Measurements from ENCODE around the gene ALDH4A1.

Gene ALDH4A1

DNA sequence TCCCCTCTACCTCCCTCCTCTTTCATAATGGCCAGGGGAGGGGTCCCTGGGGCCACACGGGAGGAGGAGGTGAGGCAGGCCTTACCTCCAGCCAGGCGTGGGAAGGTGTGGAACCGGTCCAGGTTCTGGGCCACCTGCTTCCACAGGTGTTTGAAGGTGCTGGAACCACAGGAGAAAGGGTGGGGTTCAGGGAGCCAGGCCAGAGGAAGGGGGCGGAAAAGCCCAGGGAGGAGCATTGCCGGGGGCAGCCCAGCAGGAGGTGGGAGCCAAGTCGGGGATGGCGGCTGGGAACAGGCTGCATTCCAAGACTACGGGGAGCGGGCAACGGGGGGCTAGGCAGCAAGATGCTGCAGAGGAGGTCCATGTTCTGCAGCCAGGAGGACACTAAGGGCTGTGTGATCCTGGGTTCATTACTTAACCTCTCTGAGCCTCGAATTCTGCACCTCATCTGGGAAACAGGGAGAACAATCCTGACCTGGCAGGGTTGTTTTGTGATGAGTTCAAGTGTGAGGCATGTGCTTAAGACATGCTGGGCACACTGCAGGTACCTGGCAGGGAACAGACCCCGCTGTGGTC lies 23.1 kb downstream of the ALDH4A1 start:
- TF ChIP-seq TAF1 (IDR thresholded peaks at IDR 0.05; ENCODE audit: low read depth) = no peak
- TF ChIP-seq NFIC (IDR thresholded peaks at IDR 0.05) = no peak
- no peak for TF ChIP-seq CEBPB (IDR thresholded peaks at IDR 0.05)
- no peak for TF ChIP-seq ZBTB7A (IDR thresholded peaks at IDR 0.05; ENCODE audit: low read depth)
- no peak for TF ChIP-seq CREB1 (IDR thresholded peaks at IDR 0.05; ENCODE audit: low read depth)
- TF ChIP-seq TEAD4 (IDR thresholded peaks at IDR 0.05) = peak; percentile 39
- TF ChIP-seq, protein P1, sequence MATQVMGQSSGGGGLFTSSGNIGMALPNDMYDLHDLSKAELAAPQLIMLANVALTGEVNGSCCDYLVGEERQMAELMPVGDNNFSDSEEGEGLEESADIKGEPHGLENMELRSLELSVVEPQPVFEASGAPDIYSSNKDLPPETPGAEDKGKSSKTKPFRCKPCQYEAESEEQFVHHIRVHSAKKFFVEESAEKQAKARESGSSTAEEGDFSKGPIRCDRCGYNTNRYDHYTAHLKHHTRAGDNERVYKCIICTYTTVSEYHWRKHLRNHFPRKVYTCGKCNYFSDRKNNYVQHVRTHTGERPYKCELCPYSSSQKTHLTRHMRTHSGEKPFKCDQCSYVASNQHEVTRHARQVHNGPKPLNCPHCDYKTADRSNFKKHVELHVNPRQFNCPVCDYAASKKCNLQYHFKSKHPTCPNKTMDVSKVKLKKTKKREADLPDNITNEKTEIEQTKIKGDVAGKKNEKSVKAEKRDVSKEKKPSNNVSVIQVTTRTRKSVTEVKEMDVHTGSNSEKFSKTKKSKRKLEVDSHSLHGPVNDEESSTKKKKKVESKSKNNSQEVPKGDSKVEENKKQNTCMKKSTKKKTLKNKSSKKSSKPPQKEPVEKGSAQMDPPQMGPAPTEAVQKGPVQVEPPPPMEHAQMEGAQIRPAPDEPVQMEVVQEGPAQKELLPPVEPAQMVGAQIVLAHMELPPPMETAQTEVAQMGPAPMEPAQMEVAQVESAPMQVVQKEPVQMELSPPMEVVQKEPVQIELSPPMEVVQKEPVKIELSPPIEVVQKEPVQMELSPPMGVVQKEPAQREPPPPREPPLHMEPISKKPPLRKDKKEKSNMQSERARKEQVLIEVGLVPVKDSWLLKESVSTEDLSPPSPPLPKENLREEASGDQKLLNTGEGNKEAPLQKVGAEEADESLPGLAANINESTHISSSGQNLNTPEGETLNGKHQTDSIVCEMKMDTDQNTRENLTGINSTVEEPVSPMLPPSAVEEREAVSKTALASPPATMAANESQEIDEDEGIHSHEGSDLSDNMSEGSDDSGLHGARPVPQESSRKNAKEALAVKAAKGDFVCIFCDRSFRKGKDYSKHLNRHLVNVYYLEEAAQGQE (IDR thresholded peaks at IDR 0.05; ENCODE audit: low read depth) = no peak
- TF ChIP-seq, protein P2, sequence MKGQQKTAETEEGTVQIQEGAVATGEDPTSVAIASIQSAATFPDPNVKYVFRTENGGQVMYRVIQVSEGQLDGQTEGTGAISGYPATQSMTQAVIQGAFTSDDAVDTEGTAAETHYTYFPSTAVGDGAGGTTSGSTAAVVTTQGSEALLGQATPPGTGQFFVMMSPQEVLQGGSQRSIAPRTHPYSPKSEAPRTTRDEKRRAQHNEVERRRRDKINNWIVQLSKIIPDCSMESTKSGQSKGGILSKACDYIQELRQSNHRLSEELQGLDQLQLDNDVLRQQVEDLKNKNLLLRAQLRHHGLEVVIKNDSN (IDR thresholded peaks at IDR 0.05) = no peak
- TF ChIP-seq YY1 (IDR thresholded peaks at IDR 0.05; ENCODE audit: low read depth) = no peak
- no peak for TF ChIP-seq FOXM1 (IDR thresholded peaks at IDR 0.05; ENCODE audit: borderline replicate concordance, low read depth)
- TF ChIP-seq, protein P3, sequence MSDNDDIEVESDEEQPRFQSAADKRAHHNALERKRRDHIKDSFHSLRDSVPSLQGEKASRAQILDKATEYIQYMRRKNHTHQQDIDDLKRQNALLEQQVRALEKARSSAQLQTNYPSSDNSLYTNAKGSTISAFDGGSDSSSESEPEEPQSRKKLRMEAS (IDR thresholded peaks at IDR 0.05) = 0 out of 2 replicates have a peak, but pooled peaks have one; percentile 22
- TF ChIP-seq RAD21 (IDR thresholded peaks at IDR 0.05; ENCODE audit: low read depth) = no peak
- TF ChIP-seq TCF12 (IDR thresholded peaks at IDR 0.05; ENCODE audit: low read depth) = 0 out of 2 replicates have a peak, but pooled peaks have one; percentile 49
- TF ChIP-seq EP300 (IDR thresholded peaks at IDR 0.05; ENCODE audit: borderline replicate concordance) = no peak
- peak; percentile 63; the same call in 1 of the 2 replicates for TF ChIP-seq EGR1 (IDR thresholded peaks at IDR 0.05)

DNA sequence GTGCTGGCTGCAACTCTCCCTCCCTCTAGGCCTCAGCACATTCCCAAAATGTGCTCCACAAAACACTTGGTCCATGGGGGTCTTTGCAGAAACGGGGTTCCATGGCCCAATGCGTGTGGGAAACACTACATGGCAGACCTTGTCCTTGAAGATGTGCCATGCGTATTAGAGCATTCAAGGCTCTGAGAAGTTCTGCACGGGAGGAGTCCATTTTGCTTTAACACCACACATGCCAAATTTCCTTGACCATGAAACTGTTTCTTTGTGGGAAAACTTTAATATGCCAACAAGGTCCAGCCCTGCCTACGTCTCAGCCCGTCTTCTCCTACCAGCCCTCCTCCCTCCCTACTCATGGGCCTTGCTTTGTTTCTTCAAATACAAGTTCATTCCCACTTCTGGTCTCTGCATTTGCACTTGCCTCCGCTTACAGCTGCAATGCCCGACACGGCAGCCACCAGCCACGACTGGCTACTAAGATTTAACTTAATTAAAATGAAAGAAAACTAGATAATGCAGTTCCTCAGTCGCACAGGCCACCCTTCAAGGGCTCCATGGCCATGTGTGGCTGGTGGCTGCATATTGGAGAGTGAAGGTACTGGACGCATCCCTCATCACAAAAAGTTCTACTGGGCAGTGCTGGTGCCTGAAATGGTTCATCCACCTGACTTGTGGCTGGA lies 23.7 kb downstream of the ALDH4A1 start:
- TF ChIP-seq TEAD4 (IDR thresholded peaks at IDR 0.05) (no peak), CREB1 (IDR thresholded peaks at IDR 0.05; ENCODE audit: low read depth) (no peak), TCF12 (IDR thresholded peaks at IDR 0.05; ENCODE audit: low read depth) (no peak), EP300 (IDR thresholded peaks at IDR 0.05; ENCODE audit: borderline replicate concordance) (no peak), EGR1 (IDR thresholded peaks at IDR 0.05) (no peak), CEBPB (IDR thresholded peaks at IDR 0.05) (no peak), NFIC (IDR thresholded peaks at IDR 0.05) (no peak), TAF1 (IDR thresholded peaks at IDR 0.05; ENCODE audit: low read depth) (no peak), FOXM1 (IDR thresholded peaks at IDR 0.05; ENCODE audit: borderline replicate concordance, low read depth) (no peak), YY1 (IDR thresholded peaks at IDR 0.05; ENCODE audit: low read depth) (no peak), ZBTB7A (IDR thresholded peaks at IDR 0.05; ENCODE audit: low read depth) (no peak), RAD21 (IDR thresholded peaks at IDR 0.05; ENCODE audit: low read depth) (no peak)
- TF ChIP-seq, protein P1 (IDR thresholded peaks at IDR 0.05; ENCODE audit: low read depth) = no peak
- TF ChIP-seq, protein P3 (IDR thresholded peaks at IDR 0.05) = no peak
- TF ChIP-seq, protein P2 (IDR thresholded peaks at IDR 0.05) = no peak

DNA sequence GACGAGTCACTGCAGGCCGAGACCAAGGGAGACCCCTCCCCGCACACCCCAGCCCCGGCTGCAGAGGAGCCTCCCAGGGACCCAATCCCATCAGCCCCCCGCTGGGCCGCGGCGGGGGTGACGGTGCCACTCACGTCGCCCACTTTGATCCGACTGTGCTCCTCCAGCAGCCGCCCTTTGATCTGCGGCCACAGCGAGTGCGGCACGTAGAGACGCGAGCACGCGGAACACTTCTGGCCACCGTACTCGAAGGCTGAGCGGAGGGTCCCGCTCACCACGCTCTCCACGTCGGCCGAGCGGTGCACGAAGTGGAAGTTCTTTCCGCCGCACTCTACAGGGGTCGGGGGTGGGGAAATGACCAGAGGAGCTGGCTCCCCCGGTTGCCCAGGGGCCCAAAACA lies 25.1 kb downstream of the ALDH4A1 start:
- TF ChIP-seq CREB1 (IDR thresholded peaks at IDR 0.05; ENCODE audit: low read depth) = no peak
- no peak for TF ChIP-seq EP300 (IDR thresholded peaks at IDR 0.05; ENCODE audit: borderline replicate concordance)
- TF ChIP-seq ZBTB7A (IDR thresholded peaks at IDR 0.05; ENCODE audit: low read depth) = no peak
- TF ChIP-seq NFIC (IDR thresholded peaks at IDR 0.05) = no peak
- TF ChIP-seq TAF1 (IDR thresholded peaks at IDR 0.05; ENCODE audit: low read depth) = no peak

DNA sequence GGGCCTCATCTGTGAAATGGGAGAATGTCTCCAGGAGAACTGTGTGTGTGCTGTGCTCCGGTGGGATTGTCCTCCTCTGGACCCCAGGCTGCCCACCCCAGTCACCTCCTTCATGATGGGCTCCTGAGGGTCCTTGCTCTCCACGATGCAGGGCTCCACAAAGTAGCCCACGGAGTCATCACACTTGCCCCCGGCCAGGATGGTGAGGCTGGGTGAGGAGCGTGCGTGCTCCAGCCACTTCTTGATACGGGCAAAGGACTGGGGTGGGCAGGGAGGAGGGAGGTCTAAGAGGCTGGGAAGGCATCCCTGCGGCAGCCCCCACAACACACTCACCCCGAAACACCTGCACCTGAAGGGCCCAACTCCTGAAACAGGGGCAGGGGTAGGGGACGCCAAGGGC lies 26.1 kb downstream of the ALDH4A1 start:
- TF ChIP-seq ZBTB7A (IDR thresholded peaks at IDR 0.05; ENCODE audit: low read depth) = no peak
- no peak for TF ChIP-seq CEBPB (IDR thresholded peaks at IDR 0.05)
- no peak for TF ChIP-seq EGR1 (IDR thresholded peaks at IDR 0.05)

DNA sequence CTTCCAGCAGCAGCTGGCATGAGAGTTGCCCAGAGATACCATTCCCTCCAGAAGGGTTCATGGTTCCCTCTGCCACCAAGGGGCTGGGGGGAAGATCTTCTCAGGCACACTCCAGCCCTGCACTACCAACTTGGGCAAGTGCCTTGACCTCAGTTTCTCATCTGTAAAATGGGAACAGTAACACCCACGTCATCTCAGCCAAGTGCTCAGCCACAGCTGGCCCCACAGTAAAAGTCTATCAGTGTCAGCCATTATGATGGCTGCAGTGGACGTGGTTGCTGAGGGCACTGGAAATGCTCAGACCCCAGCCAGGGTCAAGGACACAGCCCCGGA lies 26.6 kb downstream of the ALDH4A1 start:
- TF ChIP-seq CREB1 (IDR thresholded peaks at IDR 0.05; ENCODE audit: low read depth) (no peak), YY1 (IDR thresholded peaks at IDR 0.05; ENCODE audit: low read depth) (no peak), ZBTB7A (IDR thresholded peaks at IDR 0.05; ENCODE audit: low read depth) (no peak), NFIC (IDR thresholded peaks at IDR 0.05) (no peak), EP300 (IDR thresholded peaks at IDR 0.05; ENCODE audit: borderline replicate concordance) (no peak), RAD21 (IDR thresholded peaks at IDR 0.05; ENCODE audit: low read depth) (no peak), TEAD4 (IDR thresholded peaks at IDR 0.05) (no peak)
- TF ChIP-seq, protein P1 (IDR thresholded peaks at IDR 0.05; ENCODE audit: low read depth) = no peak
- TF ChIP-seq, protein P2 (IDR thresholded peaks at IDR 0.05) = no peak
